HL-60 (cell line): ENCODE data around the gene ALLC.

Experiments
- DNase-seq, 2 experiments: peaks; one replicate each; pipeline ENCODE4 v3.0.0-alpha.2; 2010 to 2020; ENCODE audit warnings: low read depth in 1 of 2, low spot score in 1 of 2
- H3K27ac ChIP-seq: fragments of 250-450 bp; sonication (Bioruptor Pico); replicated peaks from 2 replicates; pipeline ENCODE4 v1.5.1; 2020; ENCODE audit warnings: mild to moderate bottlenecking, moderate library complexity
- H3K27me3 ChIP-seq: fragments of 250-450 bp; sonication (Bioruptor Pico); 2 replicates; pipeline ENCODE4 v1.5.1; 2021; ENCODE audit warnings: mild to moderate bottlenecking, moderate library complexity; ENCODE audit not compliant: insufficient read depth, poor library complexity, severe bottlenecking
- H3K4me3 ChIP-seq: replicated peaks from 2 replicates; pipeline ENCODE4 v1.5.1; 2011; ENCODE audit warnings: mild to moderate bottlenecking, control low read depth, low read length; ENCODE audit not compliant: insufficient read depth
- GABPA ChIP-seq: IDR thresholded peaks from 2 replicates; pipeline ENCODE4 v1.6.1; 2012; ENCODE audit warnings: low read depth
- POLR2AphosphoS5 ChIP-seq: IDR thresholded peaks from 2 replicates; pipeline ENCODE4 v1.6.1; 2012; ENCODE audit warnings: low read depth
- SPI1 ChIP-seq: IDR thresholded peaks from 2 replicates; pipeline ENCODE4 v1.6.1; 2012; ENCODE audit warnings: low read depth, mild to moderate bottlenecking, borderline replicate concordance
- TF ChIP-seq, protein P1 (sequence below): IDR thresholded peaks from one replicate; pipeline ENCODE4 v1.5.1; 2011; ENCODE audit warnings: low read length, control low read depth, inconsistent platforms; ENCODE audit not compliant: insufficient read depth
- TF ChIP-seq, protein P2 (sequence below): IDR thresholded peaks from 2 replicates; pipeline ENCODE4 v1.6.1; 2012; ENCODE audit warnings: low read depth; ENCODE audit not compliant: insufficient replicate concordance

Gene ALLC

DNA sequence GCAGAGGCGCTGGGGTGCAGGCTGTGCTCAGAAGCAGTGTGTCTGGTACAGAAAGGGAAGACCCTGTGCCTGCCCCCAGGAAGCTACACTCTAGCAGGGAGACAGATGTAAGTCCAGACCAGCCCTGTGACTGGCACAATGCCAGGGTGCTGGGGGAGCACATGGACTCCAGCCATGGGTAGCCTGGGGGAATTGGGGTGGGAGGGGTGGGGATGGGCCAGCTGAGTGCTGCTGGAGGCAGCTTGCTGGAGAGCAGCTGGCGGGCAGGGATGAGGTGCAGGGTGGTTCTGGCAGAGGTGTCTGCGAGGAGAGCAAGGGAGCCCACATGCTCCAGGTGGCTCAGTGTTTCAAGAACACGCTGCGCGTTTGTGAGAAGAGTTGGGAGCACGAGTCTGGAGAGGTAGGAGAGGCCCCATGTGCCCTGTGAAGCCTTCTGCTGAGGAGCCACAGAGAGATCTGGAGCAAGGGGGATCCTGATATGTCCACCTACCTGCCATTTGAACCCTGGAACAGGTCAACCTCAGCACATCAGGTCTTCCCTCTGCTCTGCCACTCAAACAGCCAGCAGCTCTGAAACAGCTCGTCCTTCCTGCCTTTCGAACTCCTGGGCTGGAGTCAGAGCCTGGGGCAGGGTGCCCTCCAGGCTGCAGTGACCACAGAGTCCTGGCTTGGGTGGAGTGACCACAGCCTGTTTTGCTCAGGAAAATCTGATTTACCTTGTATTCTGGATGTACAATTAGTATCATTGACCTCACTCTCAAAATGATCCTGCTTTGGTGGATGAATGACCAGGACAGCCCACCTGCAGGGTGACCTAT lies 15.1 kb downstream of the ALLC start:
- no peak for DNase-seq
- H3K27me3 ChIP-seq, result peaks cover 2% of the 10 kb centered on the region
- H3K27ac ChIP-seq, result no peak overlapping the region
- TF ChIP-seq GABPA, result no peak
- TF ChIP-seq SPI1, result no peak
- TF ChIP-seq, protein P1, sequence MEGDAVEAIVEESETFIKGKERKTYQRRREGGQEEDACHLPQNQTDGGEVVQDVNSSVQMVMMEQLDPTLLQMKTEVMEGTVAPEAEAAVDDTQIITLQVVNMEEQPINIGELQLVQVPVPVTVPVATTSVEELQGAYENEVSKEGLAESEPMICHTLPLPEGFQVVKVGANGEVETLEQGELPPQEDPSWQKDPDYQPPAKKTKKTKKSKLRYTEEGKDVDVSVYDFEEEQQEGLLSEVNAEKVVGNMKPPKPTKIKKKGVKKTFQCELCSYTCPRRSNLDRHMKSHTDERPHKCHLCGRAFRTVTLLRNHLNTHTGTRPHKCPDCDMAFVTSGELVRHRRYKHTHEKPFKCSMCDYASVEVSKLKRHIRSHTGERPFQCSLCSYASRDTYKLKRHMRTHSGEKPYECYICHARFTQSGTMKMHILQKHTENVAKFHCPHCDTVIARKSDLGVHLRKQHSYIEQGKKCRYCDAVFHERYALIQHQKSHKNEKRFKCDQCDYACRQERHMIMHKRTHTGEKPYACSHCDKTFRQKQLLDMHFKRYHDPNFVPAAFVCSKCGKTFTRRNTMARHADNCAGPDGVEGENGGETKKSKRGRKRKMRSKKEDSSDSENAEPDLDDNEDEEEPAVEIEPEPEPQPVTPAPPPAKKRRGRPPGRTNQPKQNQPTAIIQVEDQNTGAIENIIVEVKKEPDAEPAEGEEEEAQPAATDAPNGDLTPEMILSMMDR, result no peak
- TF ChIP-seq, protein P2, sequence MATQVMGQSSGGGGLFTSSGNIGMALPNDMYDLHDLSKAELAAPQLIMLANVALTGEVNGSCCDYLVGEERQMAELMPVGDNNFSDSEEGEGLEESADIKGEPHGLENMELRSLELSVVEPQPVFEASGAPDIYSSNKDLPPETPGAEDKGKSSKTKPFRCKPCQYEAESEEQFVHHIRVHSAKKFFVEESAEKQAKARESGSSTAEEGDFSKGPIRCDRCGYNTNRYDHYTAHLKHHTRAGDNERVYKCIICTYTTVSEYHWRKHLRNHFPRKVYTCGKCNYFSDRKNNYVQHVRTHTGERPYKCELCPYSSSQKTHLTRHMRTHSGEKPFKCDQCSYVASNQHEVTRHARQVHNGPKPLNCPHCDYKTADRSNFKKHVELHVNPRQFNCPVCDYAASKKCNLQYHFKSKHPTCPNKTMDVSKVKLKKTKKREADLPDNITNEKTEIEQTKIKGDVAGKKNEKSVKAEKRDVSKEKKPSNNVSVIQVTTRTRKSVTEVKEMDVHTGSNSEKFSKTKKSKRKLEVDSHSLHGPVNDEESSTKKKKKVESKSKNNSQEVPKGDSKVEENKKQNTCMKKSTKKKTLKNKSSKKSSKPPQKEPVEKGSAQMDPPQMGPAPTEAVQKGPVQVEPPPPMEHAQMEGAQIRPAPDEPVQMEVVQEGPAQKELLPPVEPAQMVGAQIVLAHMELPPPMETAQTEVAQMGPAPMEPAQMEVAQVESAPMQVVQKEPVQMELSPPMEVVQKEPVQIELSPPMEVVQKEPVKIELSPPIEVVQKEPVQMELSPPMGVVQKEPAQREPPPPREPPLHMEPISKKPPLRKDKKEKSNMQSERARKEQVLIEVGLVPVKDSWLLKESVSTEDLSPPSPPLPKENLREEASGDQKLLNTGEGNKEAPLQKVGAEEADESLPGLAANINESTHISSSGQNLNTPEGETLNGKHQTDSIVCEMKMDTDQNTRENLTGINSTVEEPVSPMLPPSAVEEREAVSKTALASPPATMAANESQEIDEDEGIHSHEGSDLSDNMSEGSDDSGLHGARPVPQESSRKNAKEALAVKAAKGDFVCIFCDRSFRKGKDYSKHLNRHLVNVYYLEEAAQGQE, result no peak
- no peak for TF ChIP-seq POLR2AphosphoS5
- H3K4me3 ChIP-seq, result no peak overlapping the region

DNA sequence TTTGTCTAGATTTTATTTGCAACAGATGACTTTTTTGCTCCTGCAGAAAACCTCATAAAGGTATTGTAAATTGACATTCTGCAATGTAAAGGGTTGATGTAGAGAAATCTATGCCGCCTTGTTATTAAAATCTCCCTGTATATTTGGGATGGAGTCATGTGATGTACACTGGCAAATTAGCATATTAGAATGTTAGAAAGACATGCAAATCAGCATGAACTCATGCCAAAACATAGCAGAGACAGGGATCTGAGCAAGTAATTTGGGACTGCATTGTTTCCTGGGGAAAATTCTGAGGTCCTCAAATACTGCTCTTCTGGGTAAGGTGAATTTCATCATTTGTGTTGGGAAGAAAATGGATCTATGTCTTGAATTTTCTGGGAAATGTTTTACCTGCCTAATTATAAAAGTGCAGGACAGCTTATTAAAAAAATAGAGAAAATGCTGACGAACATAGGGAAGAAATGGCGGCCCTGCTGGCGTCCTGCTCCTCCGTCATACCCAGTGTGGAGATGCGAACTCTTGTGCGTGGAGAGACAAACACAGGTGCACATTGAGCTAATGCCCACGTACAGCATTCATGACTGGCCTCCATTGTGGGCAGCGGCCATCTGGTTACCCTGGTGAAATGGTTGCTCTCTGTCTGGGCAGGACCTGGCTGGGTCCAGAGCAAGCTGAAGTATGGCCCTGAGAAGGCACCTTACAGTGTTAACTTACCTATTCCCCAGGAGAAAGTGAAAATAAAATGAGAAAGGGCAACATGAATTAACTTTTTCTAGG lies 16.3 kb downstream of the ALLC start:
- DNase-seq, result no peak
- Histone ChIP-seq H3K27me3 (peaks cover 2% of the 10 kb centered on the region), H3K27ac (no peak overlapping the region), H3K4me3 (no peak overlapping the region)
- TF ChIP-seq SPI1, result no peak
- TF ChIP-seq POLR2AphosphoS5, result no peak
- TF ChIP-seq, protein P1, result no peak
- TF ChIP-seq GABPA, result no peak
- TF ChIP-seq, protein P2, result no peak

DNA sequence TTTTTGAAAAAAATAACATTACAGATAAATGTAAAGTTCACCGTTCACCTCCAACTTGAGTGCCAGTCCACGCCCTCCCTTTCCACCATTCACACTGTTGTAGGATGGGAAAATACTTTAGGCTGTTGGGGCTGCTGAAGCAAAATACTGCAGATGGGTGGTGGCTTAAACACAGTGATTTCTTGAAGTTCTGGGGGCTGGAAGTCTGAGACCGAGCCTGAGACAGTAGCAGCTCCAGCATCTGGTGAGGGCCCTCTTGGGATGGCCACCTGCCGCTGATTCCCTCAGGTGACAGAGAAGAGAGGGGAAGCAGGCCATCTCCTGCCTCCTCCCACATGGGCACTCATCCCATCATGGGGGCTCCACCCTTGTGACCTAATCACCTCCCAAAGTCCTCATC lies 17.7 kb downstream of the ALLC start:
- TF ChIP-seq SPI1, result no peak
- no peak for DNase-seq
- H3K4me3 ChIP-seq, result no peak overlapping the region
- peaks cover 2% of the 10 kb centered on the region for H3K27me3 ChIP-seq
- no peak overlapping the region for H3K27ac ChIP-seq

DNA sequence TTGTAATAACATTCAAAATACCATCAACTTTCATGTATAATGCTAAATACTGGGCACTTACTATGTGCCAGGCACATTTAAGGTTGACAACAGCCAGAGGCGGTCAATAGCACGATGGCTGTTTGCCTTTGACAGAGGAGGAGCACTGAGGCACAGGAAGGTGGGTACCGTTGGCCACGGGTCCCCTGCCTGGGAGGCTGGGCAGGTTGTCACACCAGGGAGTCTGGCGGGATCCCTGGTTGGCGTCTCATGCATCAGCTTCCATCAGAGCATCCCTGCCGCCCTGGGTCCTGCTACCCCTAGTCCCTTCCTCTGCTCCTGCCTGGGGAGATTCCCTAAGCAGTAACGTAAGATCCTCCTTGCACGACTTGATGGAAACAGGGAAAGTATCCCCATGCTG lies 19.4 kb downstream of the ALLC start:
- TF ChIP-seq, protein P1, result no peak
- TF ChIP-seq, protein P2, result no peak
- no peak for TF ChIP-seq SPI1
- no peak for TF ChIP-seq POLR2AphosphoS5
- TF ChIP-seq GABPA, result no peak
- peaks cover 2% of the 10 kb centered on the region for H3K27me3 ChIP-seq
- no peak overlapping the region for H3K27ac ChIP-seq
- no peak for DNase-seq
- no peak overlapping the region for H3K4me3 ChIP-seq
